Natural killer cell treated with Interleukin-12 subunit alpha and Interleukin-12 subunit beta and Interleukin-15 and Interleukin-18, amount 100 ng/mL, for 72 hours (primary cell): ENCODE measurements around the gene IQCH. TPM values are rescaled to one million over a fixed set of nuclear protein-coding genes. Genes with fewer than 3 reads are reported as not detected.
A peak's percentile ranks its signal among the peaks of the same experiment; 100 is the strongest.
"Not testable (repeated sequence)": the region's sequence is repeated elsewhere in the genome, so short reads cannot be mapped to it uniquely, and the experiment has no call there.

ENCODE experiments used
- ATAC-seq, 2 donors: fragments of 150-1000 bp; cut with Tn5 transposase in 1 of 2; sonication (Bioruptor Pico), chemical (Tn5 transposase) in 1 of 2; 2 replicates each; pipeline ENCODE4 v1.10.0; 2021
- DNase-seq: peaks from one replicate; pipeline ENCODE4 v3.0.0; 2022; ENCODE audit warnings: low spot score
- H3K27ac Mint-ChIP-seq, 2 donors: 1 replicate in 1 of 2; 2 replicates in 1 of 2; pipeline ENCODE4 v1.8.0; 2022; ENCODE audit warnings: mixed read lengths in 2 of 2, mild to moderate bottlenecking in 1 of 2, moderate library complexity in 1 of 2
- H3K27me3 Mint-ChIP-seq, 2 donors: 1 replicate in 1 of 2; 2 replicates in 1 of 2; pipeline ENCODE4 v1.8.0; 2022; ENCODE audit warnings: mixed read lengths in 2 of 2
- H3K36me3 Mint-ChIP-seq: one replicate; pipeline ENCODE4 v1.8.0; 2022; ENCODE audit warnings: mixed read lengths
- H3K4me1 Mint-ChIP-seq, 2 donors: 1 replicate in 1 of 2; 2 replicates in 1 of 2; pipeline ENCODE4 v1.8.0; 2022; ENCODE audit warnings: low read depth in 2 of 2, mixed read lengths in 2 of 2, mild to moderate bottlenecking in 1 of 2
- H3K4me3 Mint-ChIP-seq: one replicate; pipeline ENCODE4 v1.8.0; 2022; ENCODE audit warnings: mixed read lengths
- H3K9me3 Mint-ChIP-seq: 2 replicates; pipeline ENCODE4 v1.8.0; 2022; ENCODE audit warnings: mixed read lengths
- total RNA-seq, 2 donors: library from RNA; stranded (reverse); gene quantifications; one replicate each; pipeline ENCODE4 v1.2.3, GENCODE V29; 2022

IQCH gene
- total RNA-seq, 2 donors from 2014 or later = 0.10 to 2.7 TPM

- not testable (repeated sequence) for DNase-seq, H3K27ac Mint-ChIP-seq, H3K27me3 Mint-ChIP-seq, H3K36me3 Mint-ChIP-seq, H3K9me3 Mint-ChIP-seq, H3K4me1 Mint-ChIP-seq, H3K4me3 Mint-ChIP-seq, ATAC-seq
Observed at GRCh38 chr15:67453703-67454102, 199.1 kb downstream of the IQCH start.

GRCh38 chr15:67456677-67457529 lies 202.3 kb downstream of the IQCH start:
- DNase-seq (peak; percentile 85), ATAC-seq (peak; percentile 85 to 87)
- H3K4me3 Mint-ChIP-seq = no peak overlapping the region
- H3K27ac Mint-ChIP-seq = no peak overlapping the region
- H3K4me1 Mint-ChIP-seq = peaks cover 0 to 4% of the 10 kb centered on the region in 2 donors
- H3K27me3 Mint-ChIP-seq = peaks cover 0 to 4% of the 10 kb centered on the region in 2 donors
- H3K9me3 Mint-ChIP-seq = no peaks in the 10 kb centered on the region
- no peaks in the 10 kb centered on the region for H3K36me3 Mint-ChIP-seq

- no peak for DNase-seq
- peaks cover 0 to 4% of the 10 kb centered on the region in 2 donors for H3K4me1 Mint-ChIP-seq
- H3K9me3 Mint-ChIP-seq = no peaks in the 10 kb centered on the region
- no peak overlapping the region for H3K27ac Mint-ChIP-seq
- ATAC-seq = no peak
- no peak overlapping the region for H3K4me3 Mint-ChIP-seq
- no peaks in the 10 kb centered on the region for H3K36me3 Mint-ChIP-seq
- H3K27me3 Mint-ChIP-seq = no peaks in the 10 kb centered on the region
Observed at GRCh38 chr15:67458331-67459029, 203.9 kb downstream of the IQCH start.

GRCh38 chr15:67460521-67460920 lies 205.9 kb downstream of the IQCH start:
- ATAC-seq = no peak
- Mint-ChIP-seq H3K9me3 (no peaks in the 10 kb centered on the region), H3K4me1 (peaks cover 0 to 4% of the 10 kb centered on the region in 2 donors), H3K27me3 (no peaks in the 10 kb centered on the region), H3K27ac (no peak overlapping the region), H3K36me3 (no peaks in the 10 kb centered on the region), H3K4me3 (no peak overlapping the region)
- no peak for DNase-seq

GRCh38 chr15:67461735-67462134 lies 207.1 kb downstream of the IQCH start:
- peaks cover 0 to 2% of the 10 kb centered on the region in 2 donors for H3K4me1 Mint-ChIP-seq
- no peaks in the 10 kb centered on the region for H3K27me3 Mint-ChIP-seq
- no peaks in the 10 kb centered on the region for H3K9me3 Mint-ChIP-seq
- no peak overlapping the region for H3K27ac Mint-ChIP-seq
- DNase-seq = no peak
- H3K4me3 Mint-ChIP-seq = no peak overlapping the region
- no peaks in the 10 kb centered on the region for H3K36me3 Mint-ChIP-seq
- ATAC-seq = no peak

GRCh38 chr15:67462875-67463274 lies 208.3 kb downstream of the IQCH start:
- H3K9me3 Mint-ChIP-seq = no peaks in the 10 kb centered on the region
- H3K27me3 Mint-ChIP-seq = no peaks in the 10 kb centered on the region
- H3K27ac Mint-ChIP-seq = no peak overlapping the region
- H3K4me3 Mint-ChIP-seq = no peak overlapping the region
- H3K4me1 Mint-ChIP-seq = no peaks in the 10 kb centered on the region
- ATAC-seq = no peak
- H3K36me3 Mint-ChIP-seq = no peaks in the 10 kb centered on the region
- DNase-seq = no peak

- ATAC-seq = no peak
- H3K9me3 Mint-ChIP-seq = no peaks in the 10 kb centered on the region
Observed at GRCh38 chr15:67463488-67463887, 208.9 kb downstream of the IQCH start.

GRCh38 chr15:67465196-67465952 lies 210.8 kb downstream of the IQCH start:
- no peak overlapping the region for H3K4me3 Mint-ChIP-seq
- H3K27me3 Mint-ChIP-seq = no peaks in the 10 kb centered on the region
- ATAC-seq (no peak), DNase-seq (no peak)
- no peak overlapping the region for H3K27ac Mint-ChIP-seq
- H3K4me1 Mint-ChIP-seq = no peaks in the 10 kb centered on the region
- H3K9me3 Mint-ChIP-seq = no peaks in the 10 kb centered on the region
- no peaks in the 10 kb centered on the region for H3K36me3 Mint-ChIP-seq

More at GRCh38 chr15:67463488-67463887, 208.9 kb downstream of the IQCH start:
- no peak overlapping the region for H3K4me3 Mint-ChIP-seq
- H3K27ac Mint-ChIP-seq = no peak overlapping the region
- H3K4me1 Mint-ChIP-seq = no peaks in the 10 kb centered on the region
- no peaks in the 10 kb centered on the region for H3K27me3 Mint-ChIP-seq
- no peak for DNase-seq
- H3K36me3 Mint-ChIP-seq = no peaks in the 10 kb centered on the region

- ATAC-seq (no peak), DNase-seq (no peak)
- no peaks in the 10 kb centered on the region for H3K36me3 Mint-ChIP-seq
- H3K4me1 Mint-ChIP-seq = no peaks in the 10 kb centered on the region
- H3K27me3 Mint-ChIP-seq = no peaks in the 10 kb centered on the region
- no peak overlapping the region for H3K4me3 Mint-ChIP-seq
- no peak overlapping the region for H3K27ac Mint-ChIP-seq
- H3K9me3 Mint-ChIP-seq = no peaks in the 10 kb centered on the region
Observed at GRCh38 chr15:67468416-67468815, 213.8 kb downstream of the IQCH start.

- Mint-ChIP-seq H3K4me1 (no peaks in the 10 kb centered on the region), H3K27ac (no peak overlapping the region), H3K4me3 (no peak overlapping the region), H3K36me3 (no peaks in the 10 kb centered on the region), H3K9me3 (no peaks in the 10 kb centered on the region), H3K27me3 (no peaks in the 10 kb centered on the region)
- ATAC-seq = no peak
- no peak for DNase-seq
Observed at GRCh38 chr15:67469680-67470079, 215.1 kb downstream of the IQCH start.

GRCh38 chr15:67472957-67473356 lies 218.4 kb downstream of the IQCH start:
- H3K4me1 Mint-ChIP-seq = no peaks in the 10 kb centered on the region
- DNase-seq (no peak), ATAC-seq (no peak)
- no peak overlapping the region for H3K27ac Mint-ChIP-seq
- no peak overlapping the region for H3K4me3 Mint-ChIP-seq
- no peaks in the 10 kb centered on the region for H3K27me3 Mint-ChIP-seq
- no peaks in the 10 kb centered on the region for H3K9me3 Mint-ChIP-seq
- H3K36me3 Mint-ChIP-seq = no peaks in the 10 kb centered on the region

- H3K9me3 Mint-ChIP-seq = no peaks in the 10 kb centered on the region
- ATAC-seq = peak in 1 of 2 donors; percentile 44
- H3K4me3 Mint-ChIP-seq = no peak overlapping the region
- H3K27me3 Mint-ChIP-seq = no peaks in the 10 kb centered on the region
- no peak for DNase-seq
- no peaks in the 10 kb centered on the region for H3K4me1 Mint-ChIP-seq
- no peaks in the 10 kb centered on the region for H3K36me3 Mint-ChIP-seq
- H3K27ac Mint-ChIP-seq = no peak overlapping the region
Observed at GRCh38 chr15:67474405-67475110, 220.0 kb downstream of the IQCH start.

GRCh38 chr15:67479781-67480505 lies 225.4 kb downstream of the IQCH start:
- no peaks in the 10 kb centered on the region for H3K9me3 Mint-ChIP-seq
- no peak overlapping the region for H3K4me3 Mint-ChIP-seq
- ATAC-seq (no peak), DNase-seq (no peak)
- no peaks in the 10 kb centered on the region for H3K36me3 Mint-ChIP-seq
- no peaks in the 10 kb centered on the region for H3K27me3 Mint-ChIP-seq
- no peaks in the 10 kb centered on the region for H3K4me1 Mint-ChIP-seq
- no peak overlapping the region for H3K27ac Mint-ChIP-seq
